KBM-7 (cell line): ENCODE results near the gene PLB1.
A peak's percentile ranks its signal among the peaks of the same experiment; 100 is the strongest.

ENCODE experiments used
- DNase-seq: peaks from one replicate; pipeline ENCODE4 v3.0.0-alpha.2; 2015
- in situ Hi-C: fragments of 300-500 bp; cut with MboI; formaldehyde crosslinking; loops from 2 replicates; pipeline ENCODE4 v1.14.3; 2020; ENCODE audit warnings: low sequenced_read_pairs, low pct_unique_long_range_greater_than_20kb, mixed read lengths

The PLB1 gene

DNA sequence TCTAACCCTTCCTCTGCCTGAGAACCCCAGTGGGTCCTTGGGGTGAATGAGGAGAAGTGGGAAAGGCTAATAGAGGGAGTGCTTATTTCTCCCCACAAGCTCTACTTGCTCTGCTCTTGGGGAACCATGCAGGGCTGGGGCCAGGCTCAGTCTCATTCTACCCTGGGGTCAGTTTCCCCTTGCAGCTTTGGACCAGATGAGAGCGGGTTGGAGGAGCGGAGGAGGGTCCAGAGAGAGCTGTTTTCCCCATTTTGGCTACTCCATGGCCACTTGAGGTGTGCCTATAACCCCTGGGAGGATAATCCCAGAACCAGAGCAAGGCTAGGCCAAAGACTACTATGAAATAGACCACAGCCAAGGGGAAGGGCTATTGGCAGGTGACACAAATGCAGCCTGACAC lies 29.6 kb downstream of the PLB1 start:
- no peak for DNase-seq
- in situ Hi-C loops: no loop called here

DNA sequence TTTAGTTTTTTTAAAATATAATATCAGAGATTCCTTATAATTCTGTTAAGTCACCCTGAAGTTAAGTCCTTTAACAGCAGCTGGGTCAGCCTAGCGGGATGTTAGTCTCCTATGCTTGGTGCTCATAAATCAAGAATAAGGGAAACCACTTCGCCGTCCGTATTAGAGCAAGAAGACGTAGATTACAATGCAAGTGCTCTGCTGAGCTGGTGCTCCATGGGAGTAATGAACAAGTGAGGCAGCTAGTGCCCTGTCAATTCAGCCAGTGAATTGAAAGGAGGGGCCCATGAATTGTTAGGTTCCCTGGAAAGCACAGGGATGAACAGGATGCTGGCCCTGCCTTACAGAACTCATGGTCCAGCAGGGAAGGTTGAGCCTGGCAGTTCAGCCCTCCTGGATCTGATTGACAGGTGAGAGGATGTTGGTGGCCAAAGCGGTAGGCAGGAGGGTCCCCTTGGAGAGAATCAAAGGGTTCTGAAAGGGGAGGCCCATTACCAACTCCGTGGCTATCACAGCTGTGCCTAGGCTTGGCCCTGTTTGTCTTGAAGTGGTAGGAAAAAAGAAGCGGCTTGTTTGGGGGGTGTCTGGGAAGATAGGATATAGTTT lies 30.8 kb downstream of the PLB1 start:
- no peak for DNase-seq
- in situ Hi-C loops: no loop called here

DNA sequence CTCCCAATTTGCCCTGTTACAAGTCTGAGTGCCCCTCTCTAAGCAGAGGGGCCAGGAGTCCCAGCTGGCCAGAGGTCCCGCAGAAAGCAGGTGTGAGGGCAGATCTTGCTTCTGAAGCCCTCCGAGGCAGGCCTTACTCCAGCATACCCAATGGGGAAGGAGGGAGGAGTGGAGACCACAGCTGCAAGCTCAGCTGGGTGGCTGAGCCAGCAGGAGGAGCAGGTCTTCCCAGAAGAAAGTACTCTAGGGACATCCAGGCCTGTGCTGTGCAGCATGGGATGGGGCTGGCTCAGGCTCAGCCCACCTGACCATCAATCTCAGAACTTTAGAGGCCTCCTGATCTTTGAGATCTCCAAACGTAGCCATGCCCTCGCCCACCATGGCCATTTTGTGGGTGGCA lies 31.3 kb downstream of the PLB1 start:
- in situ Hi-C loops: no loop called here
- DNase-seq: no peak

DNA sequence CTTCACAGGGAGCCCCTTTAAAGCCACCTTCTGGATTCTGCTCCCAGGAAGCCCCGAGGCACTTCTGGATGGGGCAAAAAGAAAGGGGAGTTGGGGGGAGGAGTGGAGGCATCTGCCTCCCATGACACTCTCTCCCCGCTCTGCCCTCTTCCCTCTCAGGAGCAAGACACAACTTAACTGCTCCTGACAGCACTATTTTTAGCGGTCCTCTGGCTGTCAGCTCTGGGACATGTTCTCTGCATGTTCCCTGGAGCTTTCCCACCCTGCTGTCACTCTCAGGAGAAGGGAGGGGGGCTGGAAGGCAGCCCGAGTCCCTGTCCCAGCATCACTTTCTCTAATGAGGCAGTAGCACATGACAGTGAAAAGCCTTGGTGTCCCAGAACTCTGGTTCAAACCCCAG lies 32.3 kb downstream of the PLB1 start:
- DNase-seq: no peak
- in situ Hi-C loops: no loop called here

DNA sequence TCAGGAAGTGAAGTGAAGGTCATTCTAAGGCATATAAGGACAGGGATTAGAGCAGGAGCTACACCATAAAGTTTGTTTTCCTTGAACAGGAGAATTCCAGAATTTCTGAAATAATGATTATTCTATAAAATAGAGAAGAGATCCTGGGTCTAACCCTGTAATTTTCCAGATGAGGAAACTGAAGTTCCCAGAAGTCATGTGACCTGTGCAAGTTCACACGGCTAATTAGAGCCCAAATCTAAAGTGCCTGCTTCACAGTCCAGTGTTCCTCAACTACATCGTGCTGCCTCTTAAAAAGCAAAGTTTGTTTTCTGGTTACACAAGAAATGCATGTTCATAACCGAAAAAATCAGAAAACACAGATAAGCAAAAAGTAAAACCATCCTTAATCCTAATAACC lies 34.9 kb downstream of the PLB1 start:
- no peak for DNase-seq
- in situ Hi-C loops: no loop called here

DNA sequence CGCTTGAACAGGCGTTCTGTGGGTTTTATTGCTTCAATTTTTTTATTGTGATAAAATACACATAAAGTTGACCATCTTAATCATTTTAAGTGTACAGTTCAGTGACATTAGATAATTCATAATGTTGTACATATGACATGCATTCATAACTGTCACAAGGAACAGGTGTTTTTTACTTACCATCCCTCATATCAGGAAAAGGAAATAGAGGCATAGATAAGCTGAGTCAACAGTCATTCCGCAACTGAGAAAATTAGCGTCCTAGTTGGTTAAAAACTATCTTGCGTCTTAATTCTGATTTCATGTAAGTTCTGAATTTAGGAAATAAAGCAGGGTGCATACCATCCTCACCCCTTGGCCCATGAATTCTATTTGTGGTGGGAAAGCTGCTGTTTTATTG lies 36.5 kb downstream of the PLB1 start:
- in situ Hi-C loops: no loop called here

DNA sequence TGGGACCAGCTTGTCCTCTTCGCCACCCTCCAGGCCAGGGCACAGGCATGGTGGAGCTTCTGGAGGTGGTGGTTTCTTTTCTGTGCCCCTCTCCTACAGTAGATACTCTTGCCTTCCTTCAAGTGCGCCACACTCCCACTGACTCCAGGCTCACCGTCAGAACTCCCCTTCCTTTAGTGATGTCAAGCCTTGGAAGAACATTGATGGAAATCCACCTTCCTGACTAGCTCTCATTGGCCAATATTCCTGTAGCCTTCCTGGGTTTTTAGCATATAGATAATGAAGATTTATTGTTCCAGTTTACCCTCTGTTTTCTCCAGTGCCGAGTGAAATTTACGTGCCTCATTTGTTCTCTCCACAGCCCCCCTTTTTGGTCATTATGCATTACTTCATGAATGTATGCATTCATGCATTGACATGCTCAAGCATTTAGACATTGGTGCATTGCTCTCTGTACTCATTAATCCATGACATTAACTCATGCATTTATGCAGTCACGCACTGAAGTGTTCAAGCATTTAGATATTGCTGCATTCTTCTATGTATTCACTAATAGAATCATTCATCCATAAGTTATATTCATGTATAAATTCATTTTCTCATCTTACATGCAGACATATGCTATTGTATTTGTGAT lies 37.3 kb downstream of the PLB1 start:
- DNase-seq: no peak
- in situ Hi-C loops: no loop called here

More for the DNA sequence above, 36.5 kb downstream of the PLB1 start:
- no peak for DNase-seq

DNA sequence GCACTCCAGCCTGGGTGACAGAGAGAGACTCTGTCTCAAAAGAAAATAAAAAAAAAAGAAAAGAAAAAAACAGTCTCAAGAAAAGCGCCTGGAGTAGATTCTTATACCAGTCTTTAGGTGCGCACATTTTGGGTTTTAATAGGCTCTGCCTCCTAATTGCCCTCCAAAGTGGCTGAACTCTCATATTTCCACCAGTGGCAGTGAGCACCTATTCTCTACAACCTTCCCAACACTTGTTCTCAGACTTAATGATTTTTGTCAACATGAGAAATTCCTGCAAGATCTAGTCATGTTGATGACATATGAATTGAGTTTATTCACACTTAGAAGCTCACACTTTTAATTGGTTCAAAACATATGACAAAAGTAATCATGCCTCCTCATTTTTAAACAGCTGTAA lies 39.0 kb downstream of the PLB1 start:
- in situ Hi-C loops: no loop called here
- no peak for DNase-seq

DNA sequence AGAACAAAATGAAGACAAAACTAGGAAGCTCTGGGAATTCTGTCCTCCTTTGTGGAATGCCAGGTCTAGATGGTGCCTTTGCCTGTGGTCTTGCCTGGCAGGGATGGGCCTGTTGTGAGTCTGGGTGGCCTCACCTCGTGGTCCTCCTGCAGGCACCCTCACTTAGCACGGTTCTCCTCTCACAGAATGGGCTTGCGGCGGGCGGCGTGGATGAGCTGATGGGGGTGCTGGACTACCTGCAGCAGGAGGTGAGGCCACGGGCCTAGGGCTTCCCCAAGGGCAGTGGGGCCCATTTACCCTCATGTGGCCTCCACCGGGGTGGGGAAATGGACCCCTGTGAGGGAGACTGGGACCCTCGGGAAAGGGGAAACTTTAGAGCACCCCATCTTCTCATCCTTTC lies 42.3 kb downstream of the PLB1 start:
- DNase-seq: no peak
- in situ Hi-C loops: no loop called here

DNA sequence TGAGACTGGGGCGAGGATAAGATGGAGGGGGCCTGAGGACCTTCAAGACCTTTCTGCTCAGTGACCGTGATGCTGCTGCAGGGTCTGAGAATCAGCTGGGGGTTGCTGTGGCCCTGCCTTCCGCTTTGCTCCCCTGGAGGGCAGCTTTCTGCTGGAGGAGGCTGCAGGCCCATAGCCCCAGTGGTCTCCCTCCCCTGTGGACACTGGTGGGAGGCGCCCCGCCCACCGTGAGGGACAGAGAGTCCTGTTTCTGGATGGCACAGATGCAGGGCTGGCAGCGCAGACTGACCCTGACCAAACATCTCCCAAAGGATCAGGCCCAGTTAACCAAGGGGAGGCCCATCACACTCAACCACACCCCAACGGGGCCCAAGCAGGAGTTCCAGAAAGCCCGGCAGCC lies 42.8 kb downstream of the PLB1 start:
- no peak for DNase-seq
- in situ Hi-C loops: no loop called here

DNA sequence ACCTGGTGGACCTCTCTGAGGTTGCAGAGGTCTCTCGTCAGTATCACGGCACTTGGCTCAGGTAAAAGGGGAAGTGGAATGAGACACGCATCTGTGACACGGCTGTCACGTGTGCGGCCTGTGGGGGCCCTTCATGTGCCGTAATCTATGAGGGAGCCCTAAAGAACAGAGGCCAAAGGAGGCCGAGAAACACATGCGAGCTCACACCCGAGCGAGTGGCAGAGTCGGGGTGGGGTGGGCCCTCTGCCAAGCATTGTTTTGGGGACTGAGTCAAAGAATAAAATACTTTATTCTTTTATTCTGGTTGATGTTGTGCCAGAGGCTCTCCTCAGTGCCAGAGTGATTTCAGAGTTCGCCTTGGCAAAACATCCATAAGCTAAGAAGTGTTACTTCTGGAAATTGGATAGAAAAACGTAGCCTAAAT lies 43.3 kb downstream of the PLB1 start:
- DNase-seq: no peak
- in situ Hi-C loops: no loop called here

DNA sequence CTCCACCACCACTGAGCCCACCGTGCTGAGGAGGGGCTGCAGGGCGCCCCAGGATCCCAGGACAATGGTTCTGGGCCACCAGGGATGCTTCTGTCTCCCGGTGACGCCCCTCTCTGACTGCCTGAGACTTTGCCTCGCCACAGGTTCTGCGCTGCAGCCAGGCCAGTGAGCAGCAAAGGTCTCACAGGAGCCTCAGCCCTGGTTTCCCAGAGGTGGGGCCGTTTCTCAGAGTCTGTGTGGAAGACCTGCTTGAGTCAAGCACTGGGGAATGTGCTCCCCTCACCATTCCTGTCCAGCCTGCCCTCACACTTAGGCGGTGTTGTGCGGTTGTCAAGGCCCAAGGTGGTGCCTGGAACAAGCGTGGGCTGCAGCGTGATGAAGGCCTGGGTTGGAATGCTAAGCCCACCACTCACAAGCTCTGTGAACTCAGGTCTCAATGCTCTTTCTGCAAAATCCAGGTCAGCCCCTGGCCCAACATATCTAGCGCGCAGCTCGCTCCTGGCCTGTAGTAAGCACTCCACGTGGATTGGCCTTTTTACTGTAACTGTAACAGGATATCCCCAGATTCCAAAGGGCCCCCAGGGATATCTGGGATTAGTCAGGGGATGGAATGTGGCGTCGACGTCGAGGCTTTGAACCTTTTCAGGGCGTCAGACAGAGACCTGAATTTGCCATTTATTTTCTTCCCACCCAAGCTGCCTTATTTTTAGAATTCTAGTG lies 47.6 kb downstream of the PLB1 start:
- in situ Hi-C loops: no loop called here

DNA sequence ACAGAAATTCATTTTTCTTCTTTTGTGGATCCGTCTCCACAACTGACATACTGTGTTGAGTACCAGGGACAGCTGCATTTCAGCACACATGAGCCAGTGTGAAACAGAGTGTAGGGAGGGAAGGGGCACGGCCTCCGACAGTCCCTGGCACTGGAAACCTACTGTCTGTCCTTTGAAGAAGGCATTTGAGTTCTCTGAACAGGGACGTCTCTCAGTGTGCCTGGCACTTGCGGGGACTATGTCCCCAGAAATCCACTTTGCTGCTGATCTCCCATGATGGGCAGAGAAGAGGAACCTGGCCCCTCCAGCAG lies 48.1 kb downstream of the PLB1 start:
- in situ Hi-C loops: no loop called here
- DNase-seq: no peak

More for the DNA sequence above, 47.6 kb downstream of the PLB1 start:
- DNase-seq: no peak

DNA sequence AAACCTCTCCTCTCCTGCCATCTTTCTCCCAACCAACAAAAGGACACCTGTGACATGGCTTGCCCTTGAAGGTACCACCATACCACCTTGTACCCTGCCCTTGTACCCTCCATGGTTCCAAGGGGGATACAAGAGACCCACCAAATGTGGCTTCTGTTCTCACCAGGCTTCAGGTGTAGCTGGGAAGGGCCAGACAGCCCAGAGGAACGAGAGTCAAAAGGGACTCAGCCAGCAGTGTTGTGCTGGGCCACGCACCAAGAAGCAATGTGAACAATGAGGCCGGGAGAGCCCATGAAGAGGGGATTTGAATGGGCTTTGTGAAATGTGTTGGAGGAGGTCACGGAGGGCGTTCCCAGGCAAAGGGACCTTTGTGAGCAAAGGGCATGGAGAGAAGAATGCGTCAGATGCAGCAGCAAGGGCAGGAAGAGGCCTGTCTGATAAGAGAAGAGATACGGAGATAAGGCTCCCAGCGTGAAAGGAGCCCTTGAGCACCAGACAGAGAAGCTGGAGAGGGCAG lies 48.6 kb downstream of the PLB1 start:
- in situ Hi-C loops: no loop called here
- DNase-seq: no peak

DNA sequence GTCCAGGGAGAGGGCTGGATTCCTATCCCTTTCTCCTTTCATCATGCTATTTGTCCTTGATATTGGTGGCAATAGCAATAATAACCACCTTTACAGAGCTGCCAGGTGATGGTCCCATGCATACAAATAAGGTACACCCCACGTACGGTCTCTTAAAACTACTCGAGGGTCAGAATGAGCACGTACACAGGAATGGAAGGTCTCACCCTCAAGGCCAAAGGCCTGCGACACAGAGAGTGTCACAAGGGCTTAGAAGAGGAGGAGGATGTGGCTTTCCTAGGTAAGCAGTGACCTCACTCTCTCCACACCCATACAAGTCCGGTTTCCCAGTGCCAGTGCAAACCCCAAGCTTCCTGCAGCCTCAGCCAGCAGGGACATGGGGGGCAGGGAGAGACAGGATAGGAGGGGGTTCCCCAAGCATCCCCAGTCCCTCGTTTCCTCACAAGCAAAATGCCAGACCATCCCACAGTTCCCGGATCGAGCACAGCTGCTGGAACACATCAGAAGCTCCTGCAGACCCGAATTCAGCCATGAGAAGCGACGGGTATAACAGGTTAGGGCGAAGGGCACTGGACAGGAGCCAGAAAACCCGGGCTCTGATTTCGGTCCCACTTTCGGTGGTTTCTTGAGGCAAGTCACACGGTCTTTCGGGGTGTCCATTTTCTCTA lies 49.2 kb downstream of the PLB1 start:
- no peak for DNase-seq
- in situ Hi-C loops: no loop called here

DNA sequence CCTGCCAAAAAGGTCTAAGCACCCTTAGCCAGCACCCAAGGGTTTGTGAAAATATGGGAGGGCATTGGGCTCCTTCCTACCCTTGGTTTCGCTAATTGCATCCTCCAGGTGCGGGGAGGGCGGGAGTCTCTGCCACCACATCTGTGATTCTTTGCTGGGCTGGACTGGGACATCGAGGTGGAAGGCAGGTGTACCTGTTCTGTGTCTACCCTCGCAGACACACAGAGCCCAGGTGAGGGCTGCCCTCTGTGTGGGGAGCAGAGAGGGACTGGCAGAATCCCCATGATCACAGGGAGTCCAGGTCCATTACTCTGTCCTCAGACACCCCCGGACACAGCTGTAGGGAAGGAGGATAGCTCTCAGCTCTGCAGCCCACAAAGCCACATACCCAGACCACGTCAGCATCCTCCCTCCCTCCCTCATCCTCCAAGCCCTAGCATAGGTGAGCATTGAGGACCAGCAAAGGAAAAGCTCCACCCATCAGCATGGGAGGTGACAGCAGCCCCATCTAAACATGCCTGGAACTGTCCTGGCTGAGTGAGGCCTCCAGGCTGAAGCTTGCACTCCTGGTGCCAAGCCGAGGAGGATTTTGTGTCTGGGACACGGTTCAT lies 49.8 kb downstream of the PLB1 start:
- in situ Hi-C loops: no loop called here

DNA sequence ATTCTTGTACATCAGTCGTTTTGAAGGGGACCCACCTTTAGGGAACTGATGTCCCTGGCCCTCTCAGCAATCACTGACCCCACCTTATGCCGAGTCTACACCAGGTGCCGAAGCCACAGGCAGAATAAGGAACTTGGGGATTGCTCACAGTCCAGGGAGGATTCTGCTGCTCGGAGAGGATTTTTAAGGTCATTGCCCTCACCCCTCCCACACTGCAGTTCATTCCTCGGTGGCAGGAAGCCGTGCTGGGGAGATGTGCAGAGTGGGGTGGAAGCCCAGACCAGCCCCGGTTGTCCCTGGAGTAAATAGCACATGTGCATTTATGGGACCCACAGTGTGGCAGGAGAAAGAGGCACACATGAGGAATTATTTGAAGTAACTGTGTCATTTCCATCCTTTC lies 50.4 kb downstream of the PLB1 start:
- DNase-seq: peak; percentile 38
- in situ Hi-C loops: no loop called here

More for the DNA sequence above, 49.8 kb downstream of the PLB1 start:
- DNase-seq: peak; percentile 10

DNA sequence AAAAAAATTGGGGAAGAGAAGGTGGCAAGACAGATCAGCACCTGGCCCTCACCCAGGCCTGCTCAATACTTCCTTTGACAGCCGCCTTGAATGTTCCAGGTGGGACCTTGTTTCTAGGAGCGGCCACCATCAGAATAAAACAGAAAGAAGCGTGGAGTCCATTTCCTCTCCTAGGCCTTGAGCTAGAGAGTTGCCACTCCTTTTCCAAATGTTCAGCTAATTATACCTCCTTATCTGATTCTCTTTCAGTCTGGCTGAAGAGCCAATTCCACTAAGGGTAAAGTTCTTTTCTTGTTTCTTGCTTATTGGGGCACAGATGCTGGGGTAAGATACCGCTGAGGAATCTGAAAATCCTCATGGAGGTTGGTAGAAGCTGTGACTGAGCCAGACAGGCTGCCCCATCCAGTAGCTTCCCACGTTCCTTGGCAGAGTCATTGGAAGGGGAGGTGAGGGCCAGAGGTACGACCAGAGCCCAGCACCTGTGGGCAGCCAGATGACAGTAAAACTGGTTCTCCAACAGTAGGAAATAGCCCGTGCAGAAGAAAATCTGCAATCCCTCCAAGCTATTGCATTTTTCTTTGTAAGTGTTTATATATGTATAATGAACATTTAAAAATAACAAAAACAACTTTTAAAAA lies 51.5 kb downstream of the PLB1 start:
- no peak for DNase-seq
- in situ Hi-C loops: no loop called here

DNA sequence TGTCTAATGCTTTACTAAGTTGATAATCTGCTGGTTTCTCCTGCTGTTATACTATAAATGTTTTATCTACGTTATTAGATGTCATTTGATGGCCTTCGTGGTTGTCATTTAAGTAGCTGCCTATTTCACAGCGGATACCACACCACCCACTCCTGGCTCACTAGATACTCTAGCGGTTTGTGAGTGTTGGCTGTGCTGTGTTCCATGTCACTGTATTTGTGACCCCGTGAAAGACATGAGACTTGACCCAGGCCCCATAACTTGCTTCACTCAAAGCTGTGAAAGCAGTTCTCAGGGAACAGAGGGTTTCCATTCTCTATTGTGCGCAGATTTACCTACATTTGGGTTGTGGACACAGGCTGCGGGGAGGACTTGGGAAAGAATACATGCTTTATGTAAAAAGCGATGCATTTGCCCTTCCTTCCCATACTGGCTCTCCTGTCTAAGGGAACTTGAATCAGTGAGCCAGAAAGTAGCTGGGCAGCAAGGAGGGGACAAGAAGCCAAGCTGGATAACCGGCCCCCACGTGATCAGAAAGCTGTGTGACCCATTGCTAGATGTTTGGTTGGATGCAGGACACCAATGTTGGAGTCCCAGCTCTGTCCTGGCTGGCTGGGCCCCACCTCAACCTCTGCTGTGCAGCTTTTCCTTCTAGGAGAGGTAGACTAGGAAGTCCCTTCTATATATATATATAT lies 52.2 kb downstream of the PLB1 start:
- in situ Hi-C loops: no loop called here
- no peak for DNase-seq
